KMS-11 (cell line): ENCODE measurements around the gene ZFPL1.

ENCODE experiments used
- H2AFZ ChIP-seq: fragments of 200-600 bp; sonication (generic); 2 replicates; pipeline ENCODE4 v1.6.1; 2016; ENCODE audit warnings: antibody characterized with exemption, mixed run types, low read depth
- H3K27ac ChIP-seq: fragments of 200-600 bp; sonication (generic); 2 replicates; pipeline ENCODE4 v1.6.1; 2016; ENCODE audit warnings: mild to moderate bottlenecking, mixed run types
- H3K27me3 ChIP-seq: fragments of 200-600 bp; sonication (generic); 2 replicates; pipeline ENCODE4 v1.6.1; 2017; ENCODE audit warnings: mild to moderate bottlenecking, low read depth, mixed run types, moderate library complexity; ENCODE audit not compliant: insufficient read depth
- H3K36me3 ChIP-seq: fragments of 200-600 bp; sonication (generic); 2 replicates; pipeline ENCODE4 v1.6.1; 2017; ENCODE audit warnings: mild to moderate bottlenecking, mixed run types; ENCODE audit not compliant: insufficient read depth
- H3K4me1 ChIP-seq: fragments of 200-600 bp; sonication (generic); 2 replicates; pipeline ENCODE4 v1.6.1; 2016; ENCODE audit warnings: mild to moderate bottlenecking, low read depth, mixed run types; ENCODE audit not compliant: poor library complexity, severe bottlenecking
- H3K4me2 ChIP-seq: fragments of 200-600 bp; sonication (generic); 2 replicates; pipeline ENCODE4 v1.7.0; 2016; ENCODE audit warnings: mild to moderate bottlenecking, mixed run types
- H3K4me3 ChIP-seq: fragments of 200-600 bp; sonication (generic); IDR thresholded peaks from 2 replicates; pipeline ENCODE4 v1.6.1; 2017; ENCODE audit warnings: low read depth, low read length, mixed read lengths; ENCODE audit not compliant: insufficient read depth
- H3K79me2 ChIP-seq: fragments of 200-600 bp; sonication (generic); 2 replicates; pipeline ENCODE4 v1.6.1; 2016; ENCODE audit warnings: low read depth, mixed run types; ENCODE audit not compliant: insufficient read depth
- H3K9ac ChIP-seq: fragments of 200-600 bp; sonication (generic); 2 replicates; pipeline ENCODE4 v1.6.1; 2016; ENCODE audit warnings: mild to moderate bottlenecking, mixed run types
- H4K20me1 ChIP-seq: fragments of 200-600 bp; sonication (generic); 2 replicates; pipeline ENCODE4 v1.6.1; 2016; ENCODE audit warnings: mild to moderate bottlenecking, mixed run types; ENCODE audit not compliant: insufficient read depth
- TF ChIP-seq, protein P1 (sequence below): fragments of 200-600 bp; sonication (generic); conservative IDR thresholded peaks from 2 replicates; pipeline ENCODE4 v1.6.1; 2017; ENCODE audit warnings: low read depth, mild to moderate bottlenecking, antibody characterized with exemption, low read length, moderate library complexity, mixed read lengths

ZFPL1 gene

DNA sequence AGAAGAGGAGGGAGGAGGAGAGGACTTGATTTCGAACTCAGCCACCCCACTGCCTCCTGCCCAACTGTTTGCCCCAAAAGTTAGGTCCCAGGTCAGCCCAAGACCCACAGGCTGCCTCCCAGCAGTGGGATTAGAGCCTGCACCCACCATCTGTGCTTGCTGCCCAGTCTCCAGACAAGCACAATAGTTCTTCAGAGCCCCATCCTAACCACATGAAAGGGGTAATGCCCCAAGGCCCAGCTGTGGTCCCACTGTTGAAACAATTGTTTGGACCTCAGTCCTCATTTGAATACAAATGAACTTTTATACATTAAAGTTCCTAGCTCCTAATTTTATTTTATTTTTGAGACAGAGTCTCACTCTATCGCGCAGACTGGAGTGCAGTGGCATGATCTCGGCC lies 6.6 kb downstream of the ZFPL1 start:
- Histone ChIP-seq H3K4me1 (peaks cover 91% of the 10 kb centered on the region), H3K4me3 (no peak overlapping the region), H3K27me3 (no peaks in the 10 kb centered on the region), H3K79me2 (peaks cover 2% of the 10 kb centered on the region; the same call in 1 of the 2 replicates), H2AFZ (no peak overlapping the region), H3K4me2 (peak overlapping the region; percentile 68), H3K36me3 (no peaks in the 10 kb centered on the region), H3K27ac (peak overlapping the region; percentile 82), H4K20me1 (no peaks in the 10 kb centered on the region), H3K9ac (peak overlapping the region; percentile 43; the same call in 1 of the 2 replicates)
- TF ChIP-seq, protein P1, sequence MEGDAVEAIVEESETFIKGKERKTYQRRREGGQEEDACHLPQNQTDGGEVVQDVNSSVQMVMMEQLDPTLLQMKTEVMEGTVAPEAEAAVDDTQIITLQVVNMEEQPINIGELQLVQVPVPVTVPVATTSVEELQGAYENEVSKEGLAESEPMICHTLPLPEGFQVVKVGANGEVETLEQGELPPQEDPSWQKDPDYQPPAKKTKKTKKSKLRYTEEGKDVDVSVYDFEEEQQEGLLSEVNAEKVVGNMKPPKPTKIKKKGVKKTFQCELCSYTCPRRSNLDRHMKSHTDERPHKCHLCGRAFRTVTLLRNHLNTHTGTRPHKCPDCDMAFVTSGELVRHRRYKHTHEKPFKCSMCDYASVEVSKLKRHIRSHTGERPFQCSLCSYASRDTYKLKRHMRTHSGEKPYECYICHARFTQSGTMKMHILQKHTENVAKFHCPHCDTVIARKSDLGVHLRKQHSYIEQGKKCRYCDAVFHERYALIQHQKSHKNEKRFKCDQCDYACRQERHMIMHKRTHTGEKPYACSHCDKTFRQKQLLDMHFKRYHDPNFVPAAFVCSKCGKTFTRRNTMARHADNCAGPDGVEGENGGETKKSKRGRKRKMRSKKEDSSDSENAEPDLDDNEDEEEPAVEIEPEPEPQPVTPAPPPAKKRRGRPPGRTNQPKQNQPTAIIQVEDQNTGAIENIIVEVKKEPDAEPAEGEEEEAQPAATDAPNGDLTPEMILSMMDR: no peak

DNA sequence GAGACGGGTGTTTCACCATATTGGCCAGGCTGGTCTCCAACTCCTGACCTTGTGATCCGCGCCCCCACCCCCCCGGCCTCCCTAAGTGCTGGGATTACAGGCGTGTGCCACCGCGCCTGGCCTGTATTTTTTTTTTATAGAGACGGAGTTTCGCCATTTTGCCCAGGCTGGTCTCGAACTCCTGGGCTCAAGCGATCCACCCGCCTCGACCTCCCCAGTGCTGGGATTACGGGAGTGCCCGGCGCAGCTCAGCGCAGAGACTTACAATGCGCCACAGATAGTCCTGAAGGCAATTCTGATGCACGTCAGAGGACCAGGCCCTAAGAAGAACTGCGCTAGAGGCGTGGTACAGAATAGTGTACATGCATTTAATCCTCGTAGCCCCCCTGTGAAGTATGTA lies 11.4 kb downstream of the ZFPL1 start:
- H3K4me1 ChIP-seq: peaks cover 70% of the 10 kb centered on the region
- H3K36me3 ChIP-seq: no peaks in the 10 kb centered on the region
- H3K79me2 ChIP-seq: peaks cover 26% of the 10 kb centered on the region; the same call in 1 of the 2 replicates
- peak overlapping the region; percentile 59 for H3K4me2 ChIP-seq
- H3K27ac ChIP-seq: peak overlapping the region; percentile 75; the same call in 1 of the 2 replicates
- H3K9ac ChIP-seq: peak overlapping the region; percentile 78; the same call in 1 of the 2 replicates
- H4K20me1 ChIP-seq: no peaks in the 10 kb centered on the region
- no peaks in the 10 kb centered on the region for H3K27me3 ChIP-seq
- TF ChIP-seq, protein P1: no peak
- H2AFZ ChIP-seq: peak overlapping the region; percentile 92
- H3K4me3 ChIP-seq: no peak overlapping the region

DNA sequence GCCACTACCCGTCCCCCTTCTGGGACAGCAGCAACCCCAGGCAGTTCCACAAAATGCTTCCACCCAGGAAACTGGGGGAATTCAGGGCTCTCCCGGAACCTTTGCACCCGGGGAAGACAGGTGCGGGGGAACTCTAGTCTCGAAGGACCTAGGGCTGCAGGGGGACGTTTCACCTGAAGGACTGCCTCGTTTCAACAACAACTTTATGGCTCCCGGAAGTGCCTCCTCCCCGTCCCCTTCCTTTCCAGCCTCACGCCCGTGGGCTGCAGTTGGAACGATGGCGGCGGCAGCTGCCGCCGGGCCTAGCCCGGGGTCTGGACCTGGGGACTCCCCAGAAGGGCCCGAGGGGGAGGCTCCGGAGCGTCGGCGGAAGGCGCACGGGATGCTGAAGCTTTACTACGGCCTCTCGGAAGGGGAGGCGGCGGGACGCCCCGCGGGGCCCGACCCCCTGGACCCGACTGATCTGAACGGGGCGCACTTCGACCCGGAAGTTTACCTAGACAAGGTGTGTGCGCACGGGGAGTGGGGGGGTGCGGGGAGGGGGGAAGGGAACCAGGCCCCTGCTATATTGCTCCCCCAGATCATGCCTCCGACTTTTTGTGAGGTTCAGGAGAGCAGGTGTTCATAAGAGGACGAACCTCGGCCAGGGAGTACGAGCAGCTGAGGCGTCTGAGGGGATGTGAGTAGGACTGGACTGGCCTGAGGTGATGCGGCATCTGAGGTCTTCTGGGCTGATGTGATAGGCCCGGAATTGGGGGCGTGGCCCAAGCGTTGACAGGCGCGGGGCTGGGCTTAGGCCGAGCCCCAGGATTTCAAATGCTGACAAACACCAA lies 12.2 kb downstream of the ZFPL1 start, which contains the start of gene VPS51:
Gene VPS51, plus strand, starts transcription at position 241 of the 833 bp plus-strand sequence. Its CDS starts 37 bp downstream, at position 278.
- Histone ChIP-seq H3K4me3 (no peak within 1 kb of the TSS), H2AFZ (peak within 1 kb of the TSS; percentile 92), H3K27me3 (no peaks in the 10 kb centered on the region), H3K36me3 (no peaks in the 10 kb centered on the region), H3K4me2 (peak within 1 kb of the TSS; percentile 59), H3K9ac (peak within 1 kb of the TSS; percentile 78), H3K4me1 (peaks cover 62% of the 10 kb centered on the region), H3K79me2 (peaks cover 31% of the 10 kb centered on the region; the same call in 1 of the 2 replicates), H4K20me1 (no peaks in the 10 kb centered on the region), H3K27ac (peak within 1 kb of the TSS; percentile 75)
- TF ChIP-seq, protein P1: no peak

DNA sequence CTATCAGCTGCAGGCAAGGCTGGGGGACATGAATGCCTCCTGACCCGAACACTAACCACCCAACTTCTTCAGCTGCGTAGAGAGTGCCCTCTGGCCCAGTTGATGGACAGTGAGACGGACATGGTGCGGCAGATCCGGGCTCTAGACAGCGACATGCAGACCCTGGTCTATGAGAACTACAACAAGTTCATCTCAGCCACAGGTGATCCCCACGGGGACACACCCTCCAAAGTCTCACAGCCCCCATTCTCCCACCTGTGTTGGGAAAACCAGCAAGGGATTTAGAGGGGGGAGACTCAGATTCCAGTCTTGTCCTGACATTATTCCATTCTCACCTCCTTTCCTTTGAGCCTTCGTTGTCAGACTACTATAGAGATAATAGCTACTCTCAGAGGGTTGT lies 12.9 kb downstream of the ZFPL1 start:
- H2AFZ ChIP-seq: no peak overlapping the region
- peak overlapping the region; percentile 23; the same call in 1 of the 2 replicates for H3K27ac ChIP-seq
- H3K9ac ChIP-seq: no peak overlapping the region; the same call in 1 of the 2 replicates

More for the DNA sequence above, 12.9 kb downstream of the ZFPL1 start:
- Histone ChIP-seq H3K4me3 (no peak overlapping the region), H4K20me1 (no peaks in the 10 kb centered on the region), H3K4me1 (peaks cover 56% of the 10 kb centered on the region), H3K4me2 (peak overlapping the region; percentile 49), H3K79me2 (peaks cover 31% of the 10 kb centered on the region; the same call in 1 of the 2 replicates), H3K27me3 (no peaks in the 10 kb centered on the region), H3K36me3 (no peaks in the 10 kb centered on the region)
- TF ChIP-seq, protein P1: no peak
